ENCODE results near the gene SLC38A11. TPM values are rescaled to one million over a fixed set of nuclear protein-coding genes. Genes with fewer than 3 reads are reported as not detected.

SLC38A11 gene
- total RNA-seq, 4 donors from 2014 or later = 1.4 to 11.6 (median 2.6) TPM

GRCh38 chr2:164859251-164859818 is 96.0 kb downstream of the SLC38A11 start:
- H3K36me3 ChIP-seq = no peaks in the 10 kb centered on the region

GRCh38 chr2:164852086-164852485 is 103.2 kb downstream of the SLC38A11 start:
- WGBS = 75% methylated on average over 4 of the region's 4 CpGs
- Histone ChIP-seq H3K27ac (replicated peaks in 1 of 4) (no peak overlapping the region), H3K27me3 (no peaks in the 10 kb centered on the region), H3K4me3 (no peak overlapping the region), H3K4me1 (peaks cover 0 to 10% (median 7%) of the 10 kb centered on the region in 4 donors), H3K36me3 (no peaks in the 10 kb centered on the region), H3K9me3 (no peaks in the 10 kb centered on the region)
- intact Hi-C loops (cut with DNase I) = no loop called here
- DNase-seq (ENCODE audit: extremely low spot score) = no peak
- TF ChIP-seq EP300 (IDR thresholded peaks at IDR 0.05) (no peak), POLR2A (IDR thresholded peaks at IDR 0.05; ENCODE audit: low read depth) (no peak), POLR2AphosphoS5 (IDR thresholded peaks at IDR 0.05) (no peak)
- TF ChIP-seq, protein P1, sequence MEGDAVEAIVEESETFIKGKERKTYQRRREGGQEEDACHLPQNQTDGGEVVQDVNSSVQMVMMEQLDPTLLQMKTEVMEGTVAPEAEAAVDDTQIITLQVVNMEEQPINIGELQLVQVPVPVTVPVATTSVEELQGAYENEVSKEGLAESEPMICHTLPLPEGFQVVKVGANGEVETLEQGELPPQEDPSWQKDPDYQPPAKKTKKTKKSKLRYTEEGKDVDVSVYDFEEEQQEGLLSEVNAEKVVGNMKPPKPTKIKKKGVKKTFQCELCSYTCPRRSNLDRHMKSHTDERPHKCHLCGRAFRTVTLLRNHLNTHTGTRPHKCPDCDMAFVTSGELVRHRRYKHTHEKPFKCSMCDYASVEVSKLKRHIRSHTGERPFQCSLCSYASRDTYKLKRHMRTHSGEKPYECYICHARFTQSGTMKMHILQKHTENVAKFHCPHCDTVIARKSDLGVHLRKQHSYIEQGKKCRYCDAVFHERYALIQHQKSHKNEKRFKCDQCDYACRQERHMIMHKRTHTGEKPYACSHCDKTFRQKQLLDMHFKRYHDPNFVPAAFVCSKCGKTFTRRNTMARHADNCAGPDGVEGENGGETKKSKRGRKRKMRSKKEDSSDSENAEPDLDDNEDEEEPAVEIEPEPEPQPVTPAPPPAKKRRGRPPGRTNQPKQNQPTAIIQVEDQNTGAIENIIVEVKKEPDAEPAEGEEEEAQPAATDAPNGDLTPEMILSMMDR (IDR thresholded peaks at IDR 0.05) = no peak

More at GRCh38 chr2:164859251-164859818, 96.0 kb downstream of the SLC38A11 start:
- 78% methylated on average over 2 of the region's 2 CpGs for WGBS
- Histone ChIP-seq H3K9me3 (no peaks in the 10 kb centered on the region), H3K4me3 (no peak overlapping the region), H3K27me3 (no peaks in the 10 kb centered on the region), H3K27ac (replicated peaks in 1 of 4) (no peak overlapping the region), H3K4me1 (no peaks in the 10 kb centered on the region)
- intact Hi-C loops (cut with DNase I) = no loop called here
- no peak for DNase-seq (ENCODE audit: extremely low spot score)
- TF ChIP-seq, protein P1 (IDR thresholded peaks at IDR 0.05) = no peak
- TF ChIP-seq POLR2A (IDR thresholded peaks at IDR 0.05; ENCODE audit: low read depth) (no peak), EP300 (IDR thresholded peaks at IDR 0.05) (no peak), POLR2AphosphoS5 (IDR thresholded peaks at IDR 0.05) (no peak)

GRCh38 chr2:164850235-164850634 is 105.1 kb downstream of the SLC38A11 start:
- WGBS = 77% methylated on average over 4 of the region's 4 CpGs
- Histone ChIP-seq H3K9me3 (no peaks in the 10 kb centered on the region), H3K4me1 (peaks cover 0 to 10% (median 7%) of the 10 kb centered on the region in 4 donors), H3K4me3 (no peak overlapping the region), H3K36me3 (no peaks in the 10 kb centered on the region), H3K27me3 (no peaks in the 10 kb centered on the region), H3K27ac (replicated peaks in 1 of 4) (no peak overlapping the region)
- no peak for DNase-seq (ENCODE audit: extremely low spot score)
- intact Hi-C loops (cut with DNase I) = no loop called here
- TF ChIP-seq EP300 (IDR thresholded peaks at IDR 0.05) (no peak), POLR2A (IDR thresholded peaks at IDR 0.05; ENCODE audit: low read depth) (no peak), POLR2AphosphoS5 (IDR thresholded peaks at IDR 0.05) (no peak)
- TF ChIP-seq, protein P1 (IDR thresholded peaks at IDR 0.05) = no peak

GRCh38 chr2:164849506-164849905 is 105.8 kb downstream of the SLC38A11 start:
- H3K36me3 ChIP-seq = no peaks in the 10 kb centered on the region
- DNase-seq (ENCODE audit: extremely low spot score) = no peak
- H3K4me1 ChIP-seq = peaks cover 0 to 10% (median 7%) of the 10 kb centered on the region in 4 donors
- no peak overlapping the region for H3K27ac ChIP-seq (replicated peaks in 1 of 4)
- no peak for TF ChIP-seq POLR2AphosphoS5 (IDR thresholded peaks at IDR 0.05)
- TF ChIP-seq, protein P1 (IDR thresholded peaks at IDR 0.05) = no peak
- TF ChIP-seq EP300 (IDR thresholded peaks at IDR 0.05) = no peak
- no peak for TF ChIP-seq POLR2A (IDR thresholded peaks at IDR 0.05; ENCODE audit: low read depth)
- H3K9me3 ChIP-seq = no peaks in the 10 kb centered on the region
- intact Hi-C loops (cut with DNase I) = no loop called here
- H3K4me3 ChIP-seq = no peak overlapping the region
- 96% methylated on average over 1 of the region's 1 CpG for WGBS
- no peaks in the 10 kb centered on the region for H3K27me3 ChIP-seq
